Activated CD4-positive, alpha-beta T cell treated with anti-CD3 and anti-CD28 coated beads, Interleukin-2, amount 10 ng/mL, durations not matched to agents 7 days and 5 days (primary cell): ENCODE data around the gene ARMH3. TPM values are rescaled to one million over a fixed set of nuclear protein-coding genes. Genes with fewer than 3 reads are reported as not detected.
A peak's percentile ranks its signal among the peaks of the same experiment; 100 is the strongest.

ENCODE experiments used
- CTCF ChIA-PET: fragments of 350-600 bp; sonication (Branson Sonifier 250); formaldehyde crosslinking; loops from one replicate; lab custom pipeline; 2021; ENCODE audit warnings: antibody characterized with exemption; lab: Charles Lee
- POLR2A ChIA-PET: fragments of 350-600 bp; sonication (Branson Sonifier 250); formaldehyde crosslinking; loops from one replicate; lab custom pipeline; 2021; ENCODE audit warnings: antibody characterized with exemption; lab: Charles Lee
- DNase-seq: peaks from one replicate; pipeline ENCODE4 v3.0.0-alpha.2; 2020
- H3K27ac Mint-ChIP-seq: one replicate; pipeline ENCODE4 v1.8.0; 2021; ENCODE audit warnings: mild to moderate bottlenecking, moderate library complexity, mixed read lengths
- H3K27me3 Mint-ChIP-seq: one replicate; pipeline ENCODE4 v1.8.0; 2021; ENCODE audit warnings: mixed read lengths
- H3K36me3 Mint-ChIP-seq: one replicate; pipeline ENCODE4 v1.8.0; 2021; ENCODE audit warnings: low read depth, mixed read lengths
- H3K4me1 Mint-ChIP-seq: one replicate; pipeline ENCODE4 v1.8.0; 2021; ENCODE audit warnings: mixed read lengths
- H3K4me3 Mint-ChIP-seq: one replicate; pipeline ENCODE4 v1.8.0; 2021; ENCODE audit warnings: mild to moderate bottlenecking, moderate library complexity, mixed read lengths
- H3K9me3 Mint-ChIP-seq: one replicate; pipeline ENCODE4 v1.8.0; 2021; ENCODE audit warnings: mixed read lengths
- total RNA-seq, 2 experiments: library from RNA; stranded (reverse); gene quantifications; one replicate each; pipeline ENCODE4 v1.2.3, GENCODE V29; 2021

ARMH3 gene
- total RNA-seq, 2 experiments from 2014 or later: 22.1 to 23.6 TPM

DNA sequence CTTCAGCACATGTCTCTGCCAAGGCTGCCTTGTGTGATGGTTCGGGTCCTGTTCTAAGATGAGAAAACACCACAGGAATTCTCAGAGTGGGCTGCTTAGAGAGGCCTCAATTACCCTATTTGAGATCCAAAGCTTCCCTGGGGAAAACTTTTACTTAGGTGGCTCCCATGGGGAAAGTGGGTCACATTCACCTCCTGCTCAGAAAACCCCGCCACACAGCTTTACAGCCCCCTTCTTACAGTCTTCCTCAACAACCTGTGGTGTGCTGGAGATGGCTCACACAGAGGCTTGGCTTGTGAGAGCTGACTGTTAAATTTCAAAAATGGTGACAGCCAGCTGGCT is 175.8 kb downstream of the ARMH3 start:
- Mint-ChIP-seq H3K9me3 (no peaks in the 10 kb centered on the region), H3K36me3 (no peaks in the 10 kb centered on the region), H3K4me1 (peaks cover 12% of the 10 kb centered on the region), H3K4me3 (no peak overlapping the region), H3K27me3 (no peaks in the 10 kb centered on the region), H3K27ac (no peak overlapping the region)
- CTCF ChIA-PET: interaction anchor here (0.5 to 1.6 kb wide), 3 partner anchors 9 to 26 kb away, joined by 3 to 7 read pairs (median 4); no protein-coding TSS in a partner anchor
- no peak for DNase-seq
- POLR2A ChIA-PET: no interaction called here

DNA sequence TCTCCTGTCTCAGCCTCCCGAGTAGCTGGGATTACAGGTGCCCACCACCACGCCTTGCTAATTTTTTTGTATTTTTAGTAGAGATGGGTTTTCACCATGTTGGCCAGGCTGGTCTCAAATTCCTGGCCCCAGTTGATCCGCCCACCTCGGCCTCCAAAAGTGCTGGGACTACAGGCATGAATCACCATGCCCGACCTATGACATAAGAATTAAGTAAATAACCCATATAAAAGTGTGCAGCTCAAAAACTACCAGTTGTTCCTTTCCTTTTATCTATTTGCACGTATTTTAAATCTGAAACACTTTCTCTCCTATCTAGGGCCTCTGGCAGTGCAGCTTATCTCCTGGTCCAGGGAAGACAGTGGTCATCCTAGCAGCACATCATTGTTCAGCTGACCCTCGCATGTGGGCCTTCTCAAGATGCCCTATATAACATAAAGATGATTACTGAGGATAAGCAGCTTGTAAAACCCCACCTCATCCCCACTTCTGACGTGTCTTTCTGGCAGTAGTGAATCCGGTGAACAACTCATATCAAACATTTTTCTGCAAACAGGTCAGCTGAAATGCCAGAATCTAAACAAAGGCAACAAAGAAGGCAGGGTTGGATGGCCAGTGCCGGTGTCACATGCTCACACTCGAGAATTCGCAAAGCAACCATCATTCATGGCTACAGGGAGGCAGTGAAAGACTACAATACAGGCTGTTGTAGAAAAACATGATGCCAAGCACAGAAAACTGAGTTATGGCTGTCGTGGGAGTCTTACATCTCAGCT is 176.3 kb downstream of the ARMH3 start:
- H3K4me3 Mint-ChIP-seq: no peak overlapping the region
- CTCF ChIA-PET: interaction anchor here (1.2 to 1.6 kb wide), 2 partner anchors 10 kb away, joined by 7 read pairs; no protein-coding TSS in a partner anchor
- H3K4me1 Mint-ChIP-seq: peaks cover 17% of the 10 kb centered on the region
- no peak for DNase-seq
- no peaks in the 10 kb centered on the region for H3K36me3 Mint-ChIP-seq
- H3K27me3 Mint-ChIP-seq: no peaks in the 10 kb centered on the region
- no peaks in the 10 kb centered on the region for H3K9me3 Mint-ChIP-seq
- peak overlapping the region; percentile 50 for H3K27ac Mint-ChIP-seq
- POLR2A ChIA-PET: interaction anchor here (0.6 kb wide), 1 partner anchor 50 kb away, joined by 3 read pairs; no protein-coding TSS in a partner anchor

DNA sequence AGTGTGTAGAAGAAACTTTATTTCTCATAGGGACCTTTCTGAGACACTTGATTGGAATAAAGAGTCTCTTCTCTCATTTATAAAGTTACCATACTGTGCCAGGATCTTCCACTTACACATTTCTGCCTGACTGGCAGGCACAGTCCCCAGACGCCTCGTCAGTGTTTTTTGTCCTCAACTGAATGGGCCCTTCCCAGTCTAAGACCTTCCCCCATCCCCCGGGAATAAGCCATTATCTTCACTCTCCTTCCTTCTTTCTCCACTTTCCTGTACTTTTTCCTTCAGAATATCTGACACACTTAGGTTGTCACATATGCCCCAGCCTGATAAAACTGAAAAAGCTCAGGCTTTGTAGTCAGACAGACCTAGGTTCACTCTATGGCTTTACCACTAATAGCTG is 177.1 kb downstream of the ARMH3 start:
- CTCF ChIA-PET: interaction anchor here (0.6 to 1.2 kb wide), 3 partner anchors 11 to 234 kb away, joined by 4 to 7 read pairs (median 5); no protein-coding TSS in a partner anchor
- no peak overlapping the region for H3K4me3 Mint-ChIP-seq
- H3K9me3 Mint-ChIP-seq: no peaks in the 10 kb centered on the region
- H3K4me1 Mint-ChIP-seq: peaks cover 19% of the 10 kb centered on the region
- POLR2A ChIA-PET: no interaction called here
- DNase-seq: no peak
- no peaks in the 10 kb centered on the region for H3K36me3 Mint-ChIP-seq
- no peak overlapping the region for H3K27ac Mint-ChIP-seq
- H3K27me3 Mint-ChIP-seq: no peaks in the 10 kb centered on the region

DNA sequence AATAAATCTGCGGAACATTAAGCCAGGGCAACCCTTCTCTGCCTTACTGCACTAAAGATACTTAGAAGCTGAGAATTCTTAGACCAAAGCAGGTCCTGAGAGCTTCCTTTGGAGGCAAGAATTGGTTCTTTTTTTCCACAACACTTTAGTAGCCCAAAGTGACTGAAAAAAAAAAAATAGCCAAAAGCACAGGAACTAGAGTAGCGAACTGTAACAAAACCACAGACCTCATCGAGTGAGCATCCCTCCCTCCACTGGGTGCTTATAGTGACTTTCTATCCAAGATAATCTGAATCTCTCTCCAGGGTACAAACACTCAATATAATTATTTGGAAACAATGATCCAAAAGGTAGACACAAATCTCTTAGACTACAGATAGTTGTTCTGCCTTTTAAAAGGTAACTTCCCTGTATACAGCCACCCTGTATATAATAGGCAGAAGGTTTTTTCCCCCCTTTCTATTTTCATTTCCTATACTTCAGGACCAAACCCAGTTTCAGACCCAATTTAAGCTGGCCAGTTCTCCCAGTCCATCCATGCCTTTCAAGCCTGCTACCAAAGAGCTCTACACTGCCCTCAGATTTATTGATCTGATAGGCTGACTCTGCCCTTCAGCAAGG is 180.8 kb downstream of the ARMH3 start:
- H3K4me1 Mint-ChIP-seq: peaks cover 19% of the 10 kb centered on the region
- no peak overlapping the region for H3K27ac Mint-ChIP-seq
- no peaks in the 10 kb centered on the region for H3K36me3 Mint-ChIP-seq
- H3K27me3 Mint-ChIP-seq: no peaks in the 10 kb centered on the region
- POLR2A ChIA-PET: no interaction called here
- no peaks in the 10 kb centered on the region for H3K9me3 Mint-ChIP-seq
- CTCF ChIA-PET: interaction anchor here (0.5 to 1.7 kb wide), 5 partner anchors 13 to 106 kb away, joined by 3 to 4 read pairs (median 4); no protein-coding TSS in a partner anchor
- DNase-seq: no peak
- H3K4me3 Mint-ChIP-seq: no peak overlapping the region

DNA sequence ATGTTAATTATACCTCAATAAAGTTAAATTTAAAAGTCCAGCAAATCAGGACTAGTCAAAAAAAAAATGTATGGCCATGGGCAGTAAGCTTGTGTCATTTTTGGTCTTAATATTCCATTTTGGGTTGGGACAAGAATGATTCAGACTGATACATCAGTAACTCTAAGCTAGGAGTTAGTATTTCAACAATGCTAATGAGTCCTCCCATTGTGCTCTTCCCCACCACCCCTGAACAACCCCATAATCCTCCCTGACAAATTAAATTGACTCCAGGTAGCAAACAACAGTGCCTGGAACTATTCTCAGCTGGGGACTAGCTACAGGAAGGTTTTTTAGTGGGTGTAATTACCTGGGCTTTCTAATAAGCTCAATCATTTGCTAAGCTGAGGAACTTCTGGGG is 181.7 kb downstream of the ARMH3 start:
- H3K36me3 Mint-ChIP-seq: no peaks in the 10 kb centered on the region
- CTCF ChIA-PET: interaction anchor here (1.1 to 1.7 kb wide), 3 partner anchors 14 to 33 kb away, joined by 4 read pairs; no protein-coding TSS in a partner anchor

DNA sequence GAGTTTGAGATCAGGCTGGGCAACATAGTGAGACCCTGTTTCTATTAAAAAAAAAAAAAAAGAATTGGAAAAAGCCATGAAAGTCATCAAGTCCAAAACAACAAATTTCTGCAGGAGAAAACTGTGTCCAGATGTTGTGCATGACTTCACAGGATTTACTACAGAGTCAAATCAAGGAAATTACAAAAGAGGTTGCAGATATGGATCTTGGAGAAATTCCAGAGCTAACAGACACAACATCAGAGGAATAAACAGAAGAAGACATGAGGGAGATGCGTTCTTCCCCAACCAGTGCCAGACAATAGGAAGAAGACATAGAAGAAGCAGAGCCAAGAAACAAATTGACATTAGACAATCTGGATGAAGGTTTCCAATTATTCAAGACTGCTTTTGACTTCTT is 188.0 kb downstream of the ARMH3 start:
- no peak overlapping the region for H3K27ac Mint-ChIP-seq
- no peak overlapping the region for H3K4me3 Mint-ChIP-seq
- DNase-seq: no peak
- H3K27me3 Mint-ChIP-seq: no peaks in the 10 kb centered on the region
- no peaks in the 10 kb centered on the region for H3K9me3 Mint-ChIP-seq
- POLR2A ChIA-PET: no interaction called here
- CTCF ChIA-PET: no interaction called here
- no peaks in the 10 kb centered on the region for H3K4me1 Mint-ChIP-seq
- H3K36me3 Mint-ChIP-seq: peaks cover 20% of the 10 kb centered on the region

More for the DNA sequence above, 181.7 kb downstream of the ARMH3 start:
- no peak for DNase-seq
- H3K27ac Mint-ChIP-seq: no peak overlapping the region
- POLR2A ChIA-PET: no interaction called here
- no peaks in the 10 kb centered on the region for H3K9me3 Mint-ChIP-seq
- H3K4me3 Mint-ChIP-seq: no peak overlapping the region
- no peaks in the 10 kb centered on the region for H3K27me3 Mint-ChIP-seq
- H3K4me1 Mint-ChIP-seq: peaks cover 19% of the 10 kb centered on the region

DNA sequence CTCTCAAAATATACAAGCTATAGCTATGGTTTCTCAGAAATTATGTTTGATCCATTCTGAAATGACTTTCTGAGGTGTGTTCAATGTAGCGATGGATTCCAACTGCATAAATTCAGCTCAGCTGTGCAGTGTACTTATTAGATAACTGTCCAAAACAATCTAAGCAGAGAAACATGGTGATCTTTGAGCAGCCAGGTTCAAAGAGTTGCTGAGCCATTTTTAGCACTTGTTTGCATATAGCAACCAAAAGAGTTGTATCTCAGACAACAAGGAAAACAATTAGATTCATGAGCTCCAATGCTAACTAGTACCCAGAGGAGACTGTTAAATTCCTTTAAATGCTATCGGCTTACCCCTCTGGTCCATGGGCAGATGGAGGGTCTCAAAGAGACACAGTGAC is 196.4 kb downstream of the ARMH3 start:
- POLR2A ChIA-PET: interaction anchor here (0.6 kb wide), 1 partner anchor 1058 kb away, joined by 4 read pairs; no protein-coding TSS in a partner anchor

DNA sequence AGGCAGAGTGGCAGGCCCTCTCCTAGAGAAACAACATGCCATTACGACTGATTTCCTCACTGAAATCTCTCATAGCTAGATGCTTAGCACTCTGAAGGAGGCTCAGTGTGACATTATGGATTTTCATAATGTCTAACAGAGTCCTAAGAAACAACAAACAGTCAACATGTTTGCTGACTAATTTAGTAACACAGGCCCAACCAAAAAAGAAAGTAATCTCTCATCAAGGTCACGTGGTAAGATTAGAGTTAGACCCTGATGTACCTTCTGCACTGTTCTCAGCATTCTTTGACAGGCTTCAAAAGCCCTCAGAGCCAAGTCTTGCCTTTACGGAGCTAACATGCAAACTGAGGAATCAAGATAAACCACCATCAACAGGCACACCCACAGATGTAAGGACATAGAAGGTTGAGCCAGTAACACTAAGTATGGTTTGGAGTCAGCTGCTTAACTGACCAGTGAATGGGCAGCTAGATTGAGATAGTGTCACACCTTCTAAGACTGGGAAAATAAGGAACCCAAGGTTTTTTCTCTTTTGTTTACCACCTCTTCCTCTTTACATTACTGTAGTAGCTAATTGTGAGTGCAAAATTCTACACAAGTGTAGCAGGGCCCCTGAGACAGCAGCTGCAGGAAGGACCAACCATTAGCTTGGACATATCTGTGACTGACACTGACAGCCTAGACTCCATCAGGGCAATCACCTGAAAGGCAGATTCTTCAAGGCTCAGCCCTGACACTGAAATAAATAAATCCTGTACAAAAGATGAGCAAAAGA is 197.1 kb downstream of the ARMH3 start:
- Mint-ChIP-seq H3K9me3 (peaks cover 17% of the 10 kb centered on the region), H3K36me3 (peaks cover 23% of the 10 kb centered on the region), H3K4me3 (no peak overlapping the region), H3K27me3 (no peaks in the 10 kb centered on the region), H3K27ac (peak overlapping the region; percentile 31), H3K4me1 (peaks cover 23% of the 10 kb centered on the region)
- CTCF ChIA-PET: interaction anchor here (0.7 to 2.6 kb wide), 9 partner anchors 10 to 31 kb away, joined by 3 to 9 read pairs (median 3); partner anchors contain the start of gene KCNIP2
- POLR2A ChIA-PET: interaction anchor here (0.6 kb wide), 1 partner anchor 1059 kb away, joined by 4 read pairs; no protein-coding TSS in a partner anchor
- no peak for DNase-seq

More for the DNA sequence above, 196.4 kb downstream of the ARMH3 start:
- H3K4me3 Mint-ChIP-seq: no peak overlapping the region
- no peak for DNase-seq
- peaks cover 23% of the 10 kb centered on the region for H3K4me1 Mint-ChIP-seq
- H3K36me3 Mint-ChIP-seq: peaks cover 29% of the 10 kb centered on the region
- H3K27me3 Mint-ChIP-seq: no peaks in the 10 kb centered on the region
- peaks cover 17% of the 10 kb centered on the region for H3K9me3 Mint-ChIP-seq
- CTCF ChIA-PET: interaction anchor here (0.6 to 2.6 kb wide), 6 partner anchors 10 to 1085 kb away, joined by 3 to 9 read pairs (median 4); no protein-coding TSS in a partner anchor
- H3K27ac Mint-ChIP-seq: peak overlapping the region; percentile 68

DNA sequence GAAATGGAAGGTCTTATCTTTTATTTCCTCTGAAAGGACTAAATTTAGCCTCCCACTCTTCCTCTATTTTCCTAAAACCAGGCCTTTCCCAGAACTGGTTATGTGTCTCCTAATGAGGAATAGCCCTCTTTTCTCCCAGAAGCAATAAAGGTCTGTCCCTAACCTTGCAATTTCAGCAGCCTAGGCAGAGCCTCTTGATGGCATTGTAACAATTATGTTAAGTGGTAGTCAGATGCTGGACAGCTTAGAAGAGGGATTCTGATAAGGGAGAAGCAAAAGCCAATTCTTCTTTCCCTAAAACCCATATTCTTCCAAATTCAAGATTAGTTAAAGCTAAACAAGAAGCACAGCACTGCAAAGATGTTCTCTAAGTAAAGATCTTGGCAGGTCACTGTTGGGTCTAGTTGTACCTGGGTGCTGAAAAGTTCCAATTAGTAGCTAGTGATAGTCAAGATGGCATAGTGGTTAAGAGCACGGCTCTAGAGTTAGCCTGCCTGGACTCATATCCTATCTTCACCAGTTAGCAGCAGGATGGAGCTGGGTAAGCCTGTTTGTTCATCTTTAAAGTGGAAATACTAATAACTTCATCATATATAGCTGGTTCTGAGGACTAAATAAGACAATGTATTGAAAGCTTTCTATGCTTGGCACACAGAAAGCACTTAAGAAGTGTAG is 198.0 kb downstream of the ARMH3 start:
- no peak for DNase-seq
- Mint-ChIP-seq H3K27me3 (no peaks in the 10 kb centered on the region), H3K9me3 (peaks cover 17% of the 10 kb centered on the region), H3K4me3 (no peak overlapping the region), H3K36me3 (peaks cover 22% of the 10 kb centered on the region), H3K4me1 (peaks cover 23% of the 10 kb centered on the region), H3K27ac (no peak overlapping the region)
- POLR2A ChIA-PET: no interaction called here
- CTCF ChIA-PET: interaction anchor here (0.6 to 1.7 kb wide), 7 partner anchors 9 to 30 kb away, joined by 3 to 9 read pairs (median 3); partner anchors contain the start of gene KCNIP2

DNA sequence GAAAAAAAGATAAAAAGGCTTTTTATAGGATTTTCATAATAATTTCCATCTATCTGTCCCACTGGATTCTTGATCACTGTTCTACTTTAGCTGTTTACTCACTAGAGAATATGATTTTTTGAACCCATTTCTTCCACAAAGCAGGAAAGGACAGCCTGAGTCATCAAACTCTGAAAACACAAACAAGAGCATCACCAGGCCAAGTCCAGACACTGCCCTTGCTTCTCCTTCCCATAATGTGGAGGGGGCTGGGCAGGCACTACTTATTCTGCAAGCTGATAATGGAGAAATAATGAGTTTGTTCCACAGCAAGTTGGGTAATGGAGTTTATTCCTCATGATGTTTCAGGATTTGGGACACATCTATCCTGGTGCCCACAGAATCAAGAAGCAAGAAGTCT is 199.3 kb downstream of the ARMH3 start:
- ChIA-PET POLR2A (no interaction called here), CTCF (interaction anchor here (0.6 to 0.7 kb wide), 2 partner anchors 115 to 611 kb away, joined by 3 to 4 read pairs; no protein-coding TSS in a partner anchor)
- H3K9me3 Mint-ChIP-seq: peaks cover 17% of the 10 kb centered on the region
- DNase-seq: no peak
- no peaks in the 10 kb centered on the region for H3K27me3 Mint-ChIP-seq
- peaks cover 23% of the 10 kb centered on the region for H3K4me1 Mint-ChIP-seq
- H3K36me3 Mint-ChIP-seq: peaks cover 15% of the 10 kb centered on the region
- H3K4me3 Mint-ChIP-seq: no peak overlapping the region
- H3K27ac Mint-ChIP-seq: no peak overlapping the region

DNA sequence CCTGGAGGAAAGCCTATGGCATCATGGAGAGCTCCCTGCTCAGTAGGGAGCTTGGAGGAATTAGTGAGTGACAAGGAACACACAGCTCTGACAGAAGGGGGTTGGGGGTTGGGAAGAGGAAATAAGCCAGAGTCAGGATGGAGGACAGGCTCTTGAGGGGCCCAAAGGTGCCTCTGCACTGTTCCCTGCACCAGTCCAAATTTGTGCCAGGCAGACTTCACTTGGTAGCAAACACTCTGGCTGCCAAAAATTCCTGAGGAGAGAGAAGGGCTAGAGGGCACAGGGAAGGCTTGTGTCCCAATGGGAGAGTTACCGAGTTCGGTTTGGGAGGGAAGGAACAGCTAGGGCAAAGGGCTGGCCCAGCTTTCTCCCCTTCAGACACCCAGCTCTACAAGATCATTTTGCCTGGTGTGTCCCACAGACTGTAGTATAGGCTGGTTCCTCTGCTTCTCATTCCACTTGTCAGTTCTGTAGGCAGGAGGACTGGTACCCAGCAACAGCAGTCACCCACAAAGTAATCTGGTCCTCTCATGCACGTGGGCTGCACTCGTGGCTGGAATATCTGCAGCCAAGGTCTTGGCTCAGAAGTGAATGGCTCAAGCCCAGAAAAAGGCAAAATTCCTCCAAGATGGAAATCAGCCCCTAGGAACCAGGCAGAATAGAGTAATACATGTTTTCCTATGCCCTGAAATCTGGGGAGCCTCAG is 204.4 kb downstream of the ARMH3 start:
- no peaks in the 10 kb centered on the region for H3K36me3 Mint-ChIP-seq
- no peak overlapping the region for H3K27ac Mint-ChIP-seq
- no peaks in the 10 kb centered on the region for H3K27me3 Mint-ChIP-seq
- DNase-seq: no peak
- ChIA-PET POLR2A (no interaction called here), CTCF (interaction anchor here (0.9 to 4.4 kb wide), 2 partner anchors 11 to 18 kb away, joined by 3 to 35 read pairs; no protein-coding TSS in a partner anchor)
- H3K4me1 Mint-ChIP-seq: no peaks in the 10 kb centered on the region
- H3K4me3 Mint-ChIP-seq: no peak overlapping the region
- H3K9me3 Mint-ChIP-seq: no peaks in the 10 kb centered on the region
